ENCODE measurements around the gene XBP1. TPM values are rescaled to one million over a fixed set of nuclear protein-coding genes. Genes with fewer than 3 reads are reported as not detected.

The XBP1 gene
- total RNA-seq, 4 donors from 2014 or later, result 59.8 to 176 (median 70.2) TPM

- intact Hi-C loops (cut with DNase I), result no loop called here
Observed at GRCh38 chr22:28798810-28799605, 1.4 kb downstream of the XBP1 start.

GRCh38 chr22:28795932-28796856 lies 4.2 kb downstream of the XBP1 start:
- Histone ChIP-seq H3K4me1 (peaks cover 39 to 52% (median 50%) of the 10 kb centered on the region in 4 donors), H3K27me3 (no peaks in the 10 kb centered on the region), H3K27ac (replicated peaks in 1 of 4) (peak overlapping the region in 1 of 4 donors; percentile 9), H3K4me3 (no peak overlapping the region), H3K36me3 (peaks cover 34 to 68% (median 54%) of the 10 kb centered on the region in 4 donors), H3K9me3 (no peaks in the 10 kb centered on the region)
- no peak for TF ChIP-seq POLR2A (IDR thresholded peaks at IDR 0.05; ENCODE audit: low read depth)
- TF ChIP-seq EP300 (IDR thresholded peaks at IDR 0.05), result no peak
- no peak for TF ChIP-seq POLR2AphosphoS5 (IDR thresholded peaks at IDR 0.05)
- no peak for TF ChIP-seq CTCF (IDR thresholded peaks at IDR 0.05)
- intact Hi-C loops (cut with DNase I), result no loop called here
- 85% methylated on average over 5 of the region's 5 CpGs for WGBS
- no peak for DNase-seq (ENCODE audit: extremely low spot score)

More at GRCh38 chr22:28798810-28799605, 1.4 kb downstream of the XBP1 start:
- Histone ChIP-seq H3K36me3 (peaks cover 33 to 52% (median 40%) of the 10 kb centered on the region in 4 donors), H3K27ac (replicated peaks in 1 of 4) (peak overlapping the region; percentile 99 to 100 (median 100)), H3K9me3 (no peaks in the 10 kb centered on the region), H3K27me3 (no peaks in the 10 kb centered on the region), H3K4me3 (peak overlapping the region; percentile 88 to 100 (median 96)), H3K4me1 (peaks cover 56 to 71% (median 66%) of the 10 kb centered on the region in 4 donors)
- 2% methylated on average over 7 of the region's 7 CpGs for WGBS
- DNase-seq (ENCODE audit: extremely low spot score), result peak; percentile 92
- TF ChIP-seq POLR2A (IDR thresholded peaks at IDR 0.05; ENCODE audit: low read depth) (peak; percentile 84), POLR2AphosphoS5 (IDR thresholded peaks at IDR 0.05) (peak; percentile 79 to 92), EP300 (IDR thresholded peaks at IDR 0.05) (no peak)

GRCh38 chr22:28795071-28795693 lies 5.2 kb downstream of the XBP1 start:
- H3K27me3 ChIP-seq, result no peaks in the 10 kb centered on the region
- peaks cover 36 to 49% (median 49%) of the 10 kb centered on the region in 4 donors for H3K4me1 ChIP-seq
- H3K27ac ChIP-seq (replicated peaks in 1 of 4), result no peak overlapping the region
- TF ChIP-seq POLR2A (IDR thresholded peaks at IDR 0.05; ENCODE audit: low read depth) (no peak), POLR2AphosphoS5 (IDR thresholded peaks at IDR 0.05) (no peak), CTCF (IDR thresholded peaks at IDR 0.05) (no peak), EP300 (IDR thresholded peaks at IDR 0.05) (no peak)
- H3K9me3 ChIP-seq, result no peaks in the 10 kb centered on the region
- peaks cover 34 to 68% (median 56%) of the 10 kb centered on the region in 4 donors for H3K36me3 ChIP-seq
- intact Hi-C loops (cut with DNase I), result no loop called here
- no peak overlapping the region for H3K4me3 ChIP-seq
- DNase-seq (ENCODE audit: extremely low spot score), result no peak
- 86% methylated on average over 6 of the region's 6 CpGs for WGBS

- Histone ChIP-seq H3K27me3 (no peaks in the 10 kb centered on the region), H3K4me1 (peaks cover 32 to 49% (median 44%) of the 10 kb centered on the region in 4 donors), H3K9me3 (no peaks in the 10 kb centered on the region), H3K27ac (replicated peaks in 1 of 4) (peak overlapping the region in 1 of 4 donors; percentile 5), H3K36me3 (peaks cover 34 to 77% (median 59%) of the 10 kb centered on the region in 4 donors), H3K4me3 (no peak overlapping the region)
- TF ChIP-seq EP300 (IDR thresholded peaks at IDR 0.05) (no peak), POLR2A (IDR thresholded peaks at IDR 0.05; ENCODE audit: low read depth) (no peak), CTCF (IDR thresholded peaks at IDR 0.05) (no peak), POLR2AphosphoS5 (IDR thresholded peaks at IDR 0.05) (no peak)
- 76% methylated on average over 4 of the region's 4 CpGs for WGBS
- DNase-seq (ENCODE audit: extremely low spot score), result no peak
- intact Hi-C loops (cut with DNase I), result no loop called here
Observed at GRCh38 chr22:28793976-28794584, 6.3 kb downstream of the XBP1 start.

All from esophagus muscularis mucosa (tissue), 4 donors.